HepG2 (cell line): Measurements from ENCODE around the gene HDAC5. TPM values are rescaled to one million over a fixed set of nuclear protein-coding genes. Genes with fewer than 3 reads are reported as not detected.

Experiments used
- BRD4 ChIP-seq: sonication (generic); formaldehyde crosslinking; IDR thresholded peaks from 2 replicates; pipeline ENCODE4 v1.4.0; 2020; ENCODE audit warnings: missing genetic modification reagents
- LRRFIP1 ChIP-seq: sonication (generic); formaldehyde crosslinking; conservative IDR thresholded peaks from 2 replicates; pipeline ENCODE4 v1.4.0; 2020; ENCODE audit warnings: missing genetic modification reagents
- MLLT10 ChIP-seq: sonication (generic); formaldehyde crosslinking; IDR thresholded peaks from 2 replicates; pipeline ENCODE4 v1.4.0; 2020; ENCODE audit warnings: missing genetic modification reagents
- NR0B2 ChIP-seq: sonication (generic); formaldehyde crosslinking; IDR thresholded peaks from 2 replicates; pipeline ENCODE4 v1.4.0; 2020; ENCODE audit warnings: mild to moderate bottlenecking, missing genetic modification reagents
- POGZ ChIP-seq: sonication (generic); formaldehyde crosslinking; IDR thresholded peaks from 2 replicates; pipeline ENCODE4 v1.4.0; 2020; ENCODE audit warnings: mild to moderate bottlenecking, missing genetic modification reagents
- STAT6 ChIP-seq: sonication (generic); formaldehyde crosslinking; IDR thresholded peaks from 2 replicates; pipeline ENCODE4 v1.4.0; 2020; ENCODE audit warnings: missing genetic modification reagents, mild to moderate bottlenecking, borderline replicate concordance
- ZNF101 ChIP-seq: sonication (generic); formaldehyde crosslinking; IDR thresholded peaks from 2 replicates; pipeline ENCODE4 v1.4.0; 2020; ENCODE audit warnings: mild to moderate bottlenecking, low read depth, missing genetic modification reagents, borderline replicate concordance
- ZNF142 ChIP-seq: sonication (generic); formaldehyde crosslinking; IDR thresholded peaks from 2 replicates; pipeline ENCODE4 v1.4.0; 2020; ENCODE audit warnings: missing genetic modification reagents
- ZNF33A ChIP-seq: sonication (generic); formaldehyde crosslinking; IDR thresholded peaks from 2 replicates; pipeline ENCODE4 v1.5.1; 2020; ENCODE audit warnings: missing genetic modification reagents, mild to moderate bottlenecking, moderate library complexity, borderline replicate concordance
- ZNF501 ChIP-seq: sonication (generic); formaldehyde crosslinking; IDR thresholded peaks from 2 replicates; pipeline ENCODE4 v1.5.1; 2020; ENCODE audit warnings: mild to moderate bottlenecking, moderate library complexity, missing genetic modification reagents
- polyA plus RNA-seq, 8 experiments: library from polyadenylated mRNA; depleted of rRNA in 3 of 8; stranded (reverse) in 7 of 8; unstranded in 1 of 8; fragments of >200 nt; fragmentation: Illumina TruSeq in 4 of 8; extraction: Trizol in 4 of 8; gene quantifications; 2 replicates each; pipeline versions ENCODE4 v1.2.1 to v1.2.3, GENCODE V29; 2011 to 2016; ENCODE audit warnings: low read depth in 4 of 8, missing spikeins in 1 of 8, mixed read lengths in 1 of 8; ENCODE audit not compliant: insufficient read depth in 1 of 8
- total RNA-seq, 5 experiments: library from RNA; depleted of rRNA; stranded (reverse); fragments of >200 nt; fragmentation: Illumina TruSeq; extraction: Trizol; gene quantifications; 2 replicates each; pipeline ENCODE4 v1.2.3, GENCODE V29; 2016; ENCODE audit warnings: low read depth in 1 of 5
- TF ChIP-seq, protein P1 (sequence below): sonication (generic); formaldehyde crosslinking; IDR thresholded peaks from 2 replicates; pipeline ENCODE4 v1.8.0; 2022; ENCODE audit warnings: mild to moderate bottlenecking, missing genetic modification reagents, borderline replicate concordance

The HDAC5 gene
- total and polyA plus RNA-seq, 2 of the 13 experiments (the other 11 are each of a cell fraction or from before 2014, with no cell fraction given) = 46.4 to 85.4 TPM

GRCh38 chr17:44110823-44111633 lies 12.4 kb downstream of the HDAC5 start (continued):
- TF ChIP-seq STAT6 (CRISPR knock-in tag) (peak; percentile 98), MLLT10 (CRISPR knock-in tag) (no peak), ZNF142 (0 out of 2 replicates have a peak, but pooled peaks have one; percentile 35), POGZ (CRISPR knock-in tag) (peak; percentile 93), LRRFIP1 (CRISPR knock-in tag) (no peak), ZNF101 (CRISPR knock-in tag) (peak; percentile 75; the same call in 1 of the 2 replicates), BRD4 (peak; percentile 43), ZNF33A (CRISPR knock-in tag) (no peak), NR0B2 (peak; percentile 74), ZNF501 (CRISPR knock-in tag) (peak; percentile 100)
- TF ChIP-seq, protein P1, sequence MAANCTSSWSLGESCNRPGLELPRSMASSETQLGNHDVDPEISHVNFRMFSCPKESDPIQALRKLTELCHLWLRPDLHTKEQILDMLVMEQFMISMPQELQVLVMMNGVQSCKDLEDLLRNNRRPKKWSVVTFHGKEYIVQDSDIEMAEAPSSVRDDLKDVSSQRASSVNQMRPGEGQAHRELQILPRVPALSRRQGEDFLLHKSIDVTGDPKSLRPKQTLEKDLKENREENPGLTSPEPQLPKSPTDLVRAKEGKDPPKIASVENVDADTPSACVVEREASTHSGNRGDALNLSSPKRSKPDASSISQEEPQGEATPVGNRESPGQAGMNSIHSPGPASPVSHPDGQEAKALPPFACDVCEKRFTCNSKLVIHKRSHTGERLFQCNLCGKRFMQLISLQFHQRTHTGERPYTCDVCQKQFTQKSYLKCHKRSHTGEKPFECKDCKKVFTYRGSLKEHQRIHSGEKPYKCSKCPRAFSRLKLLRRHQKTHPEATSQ (CRISPR knock-in tag) = peak; percentile 92; the same call in 1 of the 2 replicates
